GM18505 (cell line): ENCODE measurements around the gene UBE2S.
"Not testable (repeated sequence)": the region's sequence is repeated elsewhere in the genome, so short reads cannot be mapped to it uniquely, and the experiment has no call there.

Source experiments
- ATAC-seq: cut with Tn5 transposase; IDR thresholded peaks from one replicate; pipeline ENCODE4 v1.9.1; 2021; ENCODE audit not compliant: unreplicated experiment
- POLR2A ChIP-seq: IDR thresholded peaks from 4 replicates; pipeline ENCODE4 v1.6.1; 2011; ENCODE audit warnings: borderline replicate concordance; ENCODE audit not compliant: insufficient read depth, insufficient read length; ENCODE audit errors: extremely low read depth

The UBE2S gene

GRCh38 chr19:55406091-55406825, 1.3 kb downstream of the UBE2S start:
- no peak for ATAC-seq
- TF ChIP-seq POLR2A: no peak

GRCh38 chr19:55405638-55406037, 1.9 kb downstream of the UBE2S start:
- ATAC-seq: no peak
- TF ChIP-seq POLR2A: no peak

- no peak for ATAC-seq
- TF ChIP-seq POLR2A: no peak
Observed at GRCh38 chr19:55402509-55402908, 5.1 kb downstream of the UBE2S start.

- not testable (repeated sequence) for ATAC-seq
Observed at GRCh38 chr19:55401390-55401789, 6.2 kb downstream of the UBE2S start.

- no peak for ATAC-seq
- no peak for TF ChIP-seq POLR2A
Observed at GRCh38 chr19:55400281-55401087, 7.1 kb downstream of the UBE2S start.

GRCh38 chr19:55398200-55398925, 9.2 kb downstream of the UBE2S start:
- no peak for TF ChIP-seq POLR2A
- ATAC-seq: no peak

- ATAC-seq: no peak
- TF ChIP-seq POLR2A: no peak
Observed at GRCh38 chr19:55392820-55393761, 14.5 kb downstream of the UBE2S start.

- ATAC-seq: no peak
- no peak for TF ChIP-seq POLR2A
Observed at GRCh38 chr19:55391702-55392615, 15.6 kb downstream of the UBE2S start.

- peak; percentile 54 for TF ChIP-seq POLR2A
- ATAC-seq: no peak
Observed at GRCh38 chr19:55391191-55391670, 16.4 kb downstream of the UBE2S start.

- TF ChIP-seq POLR2A: no peak
- no peak for ATAC-seq
Observed at GRCh38 chr19:55390461-55390880, 17.1 kb downstream of the UBE2S start.

- no peak for ATAC-seq
- peak; percentile 40 for TF ChIP-seq POLR2A
Observed at GRCh38 chr19:55389386-55390317, 17.9 kb downstream of the UBE2S start.
